Fibroblast of pulmonary artery (primary cell): ENCODE data around the gene FIGN.

Source experiments
- DNase-seq: peaks from one replicate; pipeline ENCODE4 v3.0.0-alpha.2; 2010; ENCODE audit warnings: low read depth
- H3K4me3 ChIP-seq: replicated peaks from 2 replicates; pipeline ENCODE4 v1.5.1; 2011; ENCODE audit warnings: low read depth, mild to moderate bottlenecking, control low read depth, low read length, moderate library complexity
- CTCF ChIP-seq: IDR thresholded peaks from 2 replicates; pipeline ENCODE4 v1.5.1; 2011; ENCODE audit warnings: mild to moderate bottlenecking, control low read depth, low read length, inconsistent platforms; ENCODE audit errors: missing control alignments

The FIGN gene, protein sequence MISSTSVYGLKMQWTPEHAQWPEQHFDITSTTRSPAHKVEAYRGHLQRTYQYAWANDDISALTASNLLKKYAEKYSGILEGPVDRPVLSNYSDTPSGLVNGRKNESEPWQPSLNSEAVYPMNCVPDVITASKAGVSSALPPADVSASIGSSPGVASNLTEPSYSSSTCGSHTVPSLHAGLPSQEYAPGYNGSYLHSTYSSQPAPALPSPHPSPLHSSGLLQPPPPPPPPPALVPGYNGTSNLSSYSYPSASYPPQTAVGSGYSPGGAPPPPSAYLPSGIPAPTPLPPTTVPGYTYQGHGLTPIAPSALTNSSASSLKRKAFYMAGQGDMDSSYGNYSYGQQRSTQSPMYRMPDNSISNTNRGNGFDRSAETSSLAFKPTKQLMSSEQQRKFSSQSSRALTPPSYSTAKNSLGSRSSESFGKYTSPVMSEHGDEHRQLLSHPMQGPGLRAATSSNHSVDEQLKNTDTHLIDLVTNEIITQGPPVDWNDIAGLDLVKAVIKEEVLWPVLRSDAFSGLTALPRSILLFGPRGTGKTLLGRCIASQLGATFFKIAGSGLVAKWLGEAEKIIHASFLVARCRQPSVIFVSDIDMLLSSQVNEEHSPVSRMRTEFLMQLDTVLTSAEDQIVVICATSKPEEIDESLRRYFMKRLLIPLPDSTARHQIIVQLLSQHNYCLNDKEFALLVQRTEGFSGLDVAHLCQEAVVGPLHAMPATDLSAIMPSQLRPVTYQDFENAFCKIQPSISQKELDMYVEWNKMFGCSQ

DNA sequence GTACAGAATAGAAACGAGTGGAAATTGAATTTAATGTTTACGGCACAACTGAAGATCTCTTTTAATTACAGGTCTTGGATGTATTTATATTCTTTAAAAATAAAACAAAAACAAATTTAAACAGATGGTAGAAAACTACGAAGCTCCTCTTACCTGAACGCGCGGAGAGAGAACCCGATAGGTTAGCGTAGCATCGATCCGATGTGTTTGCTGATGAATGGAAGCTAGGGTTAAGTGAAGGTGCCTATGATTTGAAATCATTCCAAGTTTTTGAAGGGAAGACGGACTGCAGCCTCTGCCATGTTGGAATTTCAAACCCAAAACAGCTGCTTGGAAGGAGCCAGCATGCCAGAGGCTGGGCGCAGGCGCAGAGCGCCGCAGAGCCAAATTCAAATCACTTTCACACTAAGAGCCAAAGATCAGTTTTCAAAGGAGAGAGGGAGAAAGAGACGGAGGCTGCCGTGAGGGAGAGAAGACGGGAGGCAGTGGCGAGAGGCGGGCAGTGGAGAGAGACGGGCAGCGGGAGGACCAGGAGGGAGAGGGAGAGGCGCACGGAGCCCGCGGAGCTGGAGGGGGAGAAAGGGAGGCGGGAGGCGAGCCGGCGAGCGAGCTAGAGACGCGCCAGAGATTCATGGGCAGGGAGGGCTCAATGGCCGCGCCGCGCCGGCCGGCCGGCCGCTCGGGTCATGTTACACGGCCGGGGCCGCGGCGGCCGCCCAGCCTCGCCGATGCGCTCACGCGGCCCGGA, at the start of gene FIGN:
Gene FIGN, minus strand, starts transcription at position 324 of the 748 bp plus-strand sequence. CDS start 1,081 bp downstream, outside the sequence.
- TF ChIP-seq CTCF, result no peak
- DNase-seq, result peak; percentile 93
- H3K4me3 ChIP-seq, result peak within 1 kb of the TSS; percentile 79

DNA sequence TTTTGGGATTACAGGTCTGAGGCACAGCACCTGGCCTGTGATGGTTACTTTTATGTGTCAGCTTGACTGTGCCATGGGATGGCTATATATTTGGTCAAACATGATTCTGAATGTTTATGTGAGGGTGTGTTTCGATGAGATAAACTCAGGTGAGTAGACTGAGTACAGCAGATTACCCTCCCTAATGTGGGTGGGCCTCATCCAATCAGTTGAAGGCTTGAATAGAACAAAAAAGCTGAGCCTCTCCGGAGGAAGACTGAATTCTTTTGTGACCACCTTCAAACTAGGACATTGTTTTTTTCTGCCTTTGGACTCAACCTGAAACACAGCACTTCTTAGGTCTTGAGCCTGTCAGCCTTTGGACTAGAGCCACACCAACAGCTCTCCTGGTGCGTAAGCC, 49.4 kb upstream of the FIGN start:
- no peak for DNase-seq
- no peak for TF ChIP-seq CTCF
- no peak overlapping the region for H3K4me3 ChIP-seq

- no peak for TF ChIP-seq CTCF
- H3K4me3 ChIP-seq, result no peak overlapping the region
- DNase-seq, result no peak
These were observed 44.3 kb upstream of the FIGN start for GRCh38 chr2:163779970-163780597.

- no peak overlapping the region for H3K4me3 ChIP-seq
- peak; percentile 87 for DNase-seq
- no peak for TF ChIP-seq CTCF
These were observed 42.4 kb upstream of the FIGN start for GRCh38 chr2:163778045-163778781.

DNA sequence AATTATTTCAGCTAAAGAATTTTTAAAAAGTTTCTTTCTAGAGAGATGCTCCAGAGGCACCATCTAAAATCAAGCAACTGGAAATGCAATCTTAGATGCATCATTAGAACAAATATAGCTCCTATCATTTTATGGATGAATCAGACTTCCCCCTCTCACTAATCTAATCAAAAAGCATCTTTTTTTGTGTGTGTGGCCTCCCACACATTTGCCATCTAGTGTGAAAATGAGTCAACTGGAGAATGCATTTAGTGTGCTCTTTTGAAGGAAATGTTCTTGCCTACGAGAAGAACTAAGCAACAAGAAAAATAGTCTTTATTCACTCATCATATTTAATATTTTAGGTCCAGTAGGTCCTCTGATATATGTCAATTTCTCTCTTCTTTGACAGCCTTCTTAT, 39.5 kb upstream of the FIGN start:
- TF ChIP-seq CTCF, result no peak
- no peak overlapping the region for H3K4me3 ChIP-seq
- peak; percentile 26 for DNase-seq

GRCh38 chr2:163774862-163775261, 39.1 kb upstream of the FIGN start:
- no peak overlapping the region for H3K4me3 ChIP-seq
- peak; percentile 88 for DNase-seq
- no peak for TF ChIP-seq CTCF
